ENCODE data around the gene MRRF.

MRRF gene

DNA sequence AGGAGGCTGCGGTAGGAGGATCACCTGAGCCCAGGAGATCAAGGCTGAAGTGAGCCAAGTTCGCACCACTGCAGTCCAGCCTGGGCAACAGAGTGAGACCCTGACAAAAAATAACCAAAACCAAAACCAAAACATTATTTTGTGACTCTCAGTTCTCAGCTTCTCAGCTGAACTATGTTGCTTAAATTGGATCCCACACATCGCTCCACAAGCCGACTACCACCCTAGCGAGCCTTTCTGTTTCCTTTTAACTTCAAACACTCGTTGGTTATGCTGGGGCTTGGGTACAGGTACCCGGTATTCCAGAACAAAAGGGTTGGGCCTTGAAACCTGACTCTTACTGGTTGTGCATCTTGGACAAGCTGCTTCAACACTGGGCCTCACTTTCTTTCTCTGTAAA lies 102.4 kb downstream of the MRRF start:
- TF ChIP-seq POLR2AphosphoS5 (IDR thresholded peaks at IDR 0.05; ENCODE audit: low read depth, low read length) (no peak), TAF1 (IDR thresholded peaks at IDR 0.05; ENCODE audit: borderline replicate concordance, insufficient read depth, low read length) (no peak), SIN3A (IDR thresholded peaks at IDR 0.05; ENCODE audit: borderline replicate concordance, insufficient read depth, low read length) (no peak), FOXP2 (optimal IDR thresholded peaks at IDR 0.05; ENCODE audit: borderline replicate concordance, extremely low read depth, extremely low read length, insufficient read depth) (no peak)
- TF ChIP-seq, protein P1, sequence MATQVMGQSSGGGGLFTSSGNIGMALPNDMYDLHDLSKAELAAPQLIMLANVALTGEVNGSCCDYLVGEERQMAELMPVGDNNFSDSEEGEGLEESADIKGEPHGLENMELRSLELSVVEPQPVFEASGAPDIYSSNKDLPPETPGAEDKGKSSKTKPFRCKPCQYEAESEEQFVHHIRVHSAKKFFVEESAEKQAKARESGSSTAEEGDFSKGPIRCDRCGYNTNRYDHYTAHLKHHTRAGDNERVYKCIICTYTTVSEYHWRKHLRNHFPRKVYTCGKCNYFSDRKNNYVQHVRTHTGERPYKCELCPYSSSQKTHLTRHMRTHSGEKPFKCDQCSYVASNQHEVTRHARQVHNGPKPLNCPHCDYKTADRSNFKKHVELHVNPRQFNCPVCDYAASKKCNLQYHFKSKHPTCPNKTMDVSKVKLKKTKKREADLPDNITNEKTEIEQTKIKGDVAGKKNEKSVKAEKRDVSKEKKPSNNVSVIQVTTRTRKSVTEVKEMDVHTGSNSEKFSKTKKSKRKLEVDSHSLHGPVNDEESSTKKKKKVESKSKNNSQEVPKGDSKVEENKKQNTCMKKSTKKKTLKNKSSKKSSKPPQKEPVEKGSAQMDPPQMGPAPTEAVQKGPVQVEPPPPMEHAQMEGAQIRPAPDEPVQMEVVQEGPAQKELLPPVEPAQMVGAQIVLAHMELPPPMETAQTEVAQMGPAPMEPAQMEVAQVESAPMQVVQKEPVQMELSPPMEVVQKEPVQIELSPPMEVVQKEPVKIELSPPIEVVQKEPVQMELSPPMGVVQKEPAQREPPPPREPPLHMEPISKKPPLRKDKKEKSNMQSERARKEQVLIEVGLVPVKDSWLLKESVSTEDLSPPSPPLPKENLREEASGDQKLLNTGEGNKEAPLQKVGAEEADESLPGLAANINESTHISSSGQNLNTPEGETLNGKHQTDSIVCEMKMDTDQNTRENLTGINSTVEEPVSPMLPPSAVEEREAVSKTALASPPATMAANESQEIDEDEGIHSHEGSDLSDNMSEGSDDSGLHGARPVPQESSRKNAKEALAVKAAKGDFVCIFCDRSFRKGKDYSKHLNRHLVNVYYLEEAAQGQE (IDR thresholded peaks at IDR 0.05; ENCODE audit: insufficient read depth in 1 of 2, low read depth in 2 of 2, low read length in 2 of 2) = no peak

DNA sequence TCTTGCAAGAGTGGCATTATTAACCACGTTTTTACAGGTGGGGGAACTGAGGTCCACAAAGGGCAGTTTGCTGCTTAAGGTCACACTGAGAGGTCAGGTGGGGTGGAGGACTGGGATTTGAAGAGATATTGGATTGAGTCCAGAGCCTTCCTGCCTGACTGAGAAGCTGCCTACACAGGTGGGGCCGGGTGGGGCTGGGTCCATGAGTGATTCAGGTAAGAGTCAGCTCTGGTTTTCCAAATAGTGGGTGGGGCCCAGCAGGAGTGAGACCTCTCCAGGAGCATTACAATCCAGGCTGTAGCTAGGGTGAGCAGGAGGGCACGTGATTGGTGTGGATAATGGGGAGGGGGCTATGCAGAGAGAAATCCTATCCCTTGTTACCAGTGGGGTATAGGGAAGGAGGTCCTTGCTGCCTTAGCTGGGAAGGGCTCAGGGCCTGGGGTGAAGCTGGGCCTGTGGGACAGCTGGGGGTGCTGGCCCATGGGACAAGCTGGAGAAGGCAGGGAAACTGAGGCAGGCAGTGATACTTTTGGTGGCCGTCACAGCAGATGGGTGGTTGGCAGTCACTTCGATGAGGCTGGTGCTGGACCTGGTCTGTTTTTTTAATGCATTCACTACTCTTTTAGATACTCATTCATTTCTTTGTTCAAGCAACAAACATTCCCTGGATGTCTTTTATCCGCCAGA lies 103.2 kb downstream of the MRRF start:
- TF ChIP-seq, protein P1 (IDR thresholded peaks at IDR 0.05; ENCODE audit: insufficient read depth in 1 of 2, low read depth in 2 of 2, low read length in 2 of 2) = no peak
- no peak for TF ChIP-seq POLR2AphosphoS5 (IDR thresholded peaks at IDR 0.05; ENCODE audit: low read depth, low read length)
- no peak for TF ChIP-seq TAF1 (IDR thresholded peaks at IDR 0.05; ENCODE audit: borderline replicate concordance, insufficient read depth, low read length)
- TF ChIP-seq FOXP2 (optimal IDR thresholded peaks at IDR 0.05; ENCODE audit: borderline replicate concordance, extremely low read depth, extremely low read length, insufficient read depth) = no peak
- no peak for TF ChIP-seq SIN3A (IDR thresholded peaks at IDR 0.05; ENCODE audit: borderline replicate concordance, insufficient read depth, low read length)

DNA sequence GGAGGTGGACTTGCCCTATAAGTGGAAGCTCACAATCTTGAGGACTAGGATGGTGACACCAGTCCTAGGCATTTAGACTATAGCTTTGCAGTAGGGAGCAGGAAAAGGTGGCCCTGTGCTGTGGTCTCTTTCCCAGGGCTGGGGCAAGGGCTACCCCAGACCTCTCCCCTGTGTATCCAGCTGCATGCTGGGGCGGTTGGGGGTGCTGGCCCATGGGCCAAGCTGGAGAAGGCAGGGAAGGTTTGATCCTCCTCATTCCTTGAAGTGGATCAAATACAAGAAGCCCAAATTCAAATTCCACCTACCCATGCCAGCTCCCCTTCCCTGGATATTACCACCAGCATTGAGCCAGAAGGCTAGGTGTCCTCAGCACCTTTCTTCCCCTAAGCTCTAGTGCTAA lies 104.0 kb downstream of the MRRF start:
- TF ChIP-seq, protein P1 (IDR thresholded peaks at IDR 0.05; ENCODE audit: insufficient read depth in 1 of 2, low read depth in 2 of 2, low read length in 2 of 2) = no peak
- TF ChIP-seq TAF1 (IDR thresholded peaks at IDR 0.05; ENCODE audit: borderline replicate concordance, insufficient read depth, low read length) (no peak), POLR2AphosphoS5 (IDR thresholded peaks at IDR 0.05; ENCODE audit: low read depth, low read length) (no peak), FOXP2 (optimal IDR thresholded peaks at IDR 0.05; ENCODE audit: borderline replicate concordance, extremely low read depth, extremely low read length, insufficient read depth) (no peak), SIN3A (IDR thresholded peaks at IDR 0.05; ENCODE audit: borderline replicate concordance, insufficient read depth, low read length) (no peak)

DNA sequence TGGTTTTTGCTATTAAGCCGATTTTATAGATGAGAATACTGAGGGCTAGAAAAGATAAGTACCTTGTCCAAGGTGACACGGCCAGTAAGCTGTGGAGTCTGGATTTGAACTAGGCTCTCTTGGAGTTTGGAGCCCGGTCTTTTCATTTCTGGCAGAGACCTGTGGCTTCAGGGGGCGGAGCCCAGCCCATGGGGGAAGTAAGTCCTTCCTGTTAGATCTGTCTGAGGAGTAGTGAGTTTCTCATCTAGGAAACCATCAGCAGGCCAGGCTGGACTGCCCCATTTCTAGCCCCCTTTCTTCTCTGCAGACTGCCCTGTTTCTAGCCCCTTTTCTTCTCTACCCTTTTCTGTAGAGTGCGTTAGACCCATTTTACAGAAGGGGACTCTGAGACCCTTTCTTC lies 105.6 kb downstream of the MRRF start:
- TF ChIP-seq TAF1 (IDR thresholded peaks at IDR 0.05; ENCODE audit: borderline replicate concordance, insufficient read depth, low read length) (no peak), POLR2AphosphoS5 (IDR thresholded peaks at IDR 0.05; ENCODE audit: low read depth, low read length) (no peak), SIN3A (IDR thresholded peaks at IDR 0.05; ENCODE audit: borderline replicate concordance, insufficient read depth, low read length) (no peak), FOXP2 (optimal IDR thresholded peaks at IDR 0.05; ENCODE audit: borderline replicate concordance, extremely low read depth, extremely low read length, insufficient read depth) (no peak)
- TF ChIP-seq, protein P1 (IDR thresholded peaks at IDR 0.05; ENCODE audit: insufficient read depth in 1 of 2, low read depth in 2 of 2, low read length in 2 of 2) = no peak
